Measurements from ENCODE around the gene RNF20. TPM values are rescaled to one million over a fixed set of nuclear protein-coding genes. Genes with fewer than 3 reads are reported as not detected.
"Not testable (repeated sequence)": the region's sequence is repeated elsewhere in the genome, so short reads cannot be mapped to it uniquely, and the experiment has no call there.

The RNF20 gene
- total and polyA plus RNA-seq, 10 donors = 8.3 to 46.1 (median 23.3) TPM

DNA sequence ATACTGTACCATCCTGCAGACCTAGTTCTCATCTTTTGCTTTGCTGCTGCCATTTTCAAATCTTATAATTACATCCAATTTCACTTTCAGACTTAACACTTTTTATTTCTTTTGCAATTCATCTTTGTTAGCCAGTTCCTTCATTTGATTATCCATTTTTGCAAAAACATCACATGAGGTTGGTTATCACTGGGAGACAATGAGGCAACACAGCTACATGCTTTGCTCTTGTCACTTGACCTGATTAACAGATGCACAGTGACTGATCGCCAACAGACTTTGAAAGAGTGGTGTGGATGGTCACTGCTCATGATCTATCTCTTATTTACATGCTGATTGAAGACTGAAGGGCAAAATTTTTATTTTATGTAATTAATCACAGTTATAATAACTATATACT, 17.0 kb upstream of the RNF20 start:
- no peak overlapping the region for H3K4me3 ChIP-seq
- H3K27ac ChIP-seq = no peak overlapping the region
- 65 to 92% (median 90%) methylated on average over 1 of the region's 1 CpG for WGBS, 5 donors
- H3K4me1 ChIP-seq = no peaks in the 10 kb centered on the region
- intact Hi-C loops (cut with DNase I; ENCODE audit: low total_unique reads) = no loop called here
- TF ChIP-seq POLR2A (IDR thresholded peaks at IDR 0.05) (no peak), POLR2AphosphoS5 (IDR thresholded peaks at IDR 0.05) (no peak)
- TF ChIP-seq, protein P1, sequence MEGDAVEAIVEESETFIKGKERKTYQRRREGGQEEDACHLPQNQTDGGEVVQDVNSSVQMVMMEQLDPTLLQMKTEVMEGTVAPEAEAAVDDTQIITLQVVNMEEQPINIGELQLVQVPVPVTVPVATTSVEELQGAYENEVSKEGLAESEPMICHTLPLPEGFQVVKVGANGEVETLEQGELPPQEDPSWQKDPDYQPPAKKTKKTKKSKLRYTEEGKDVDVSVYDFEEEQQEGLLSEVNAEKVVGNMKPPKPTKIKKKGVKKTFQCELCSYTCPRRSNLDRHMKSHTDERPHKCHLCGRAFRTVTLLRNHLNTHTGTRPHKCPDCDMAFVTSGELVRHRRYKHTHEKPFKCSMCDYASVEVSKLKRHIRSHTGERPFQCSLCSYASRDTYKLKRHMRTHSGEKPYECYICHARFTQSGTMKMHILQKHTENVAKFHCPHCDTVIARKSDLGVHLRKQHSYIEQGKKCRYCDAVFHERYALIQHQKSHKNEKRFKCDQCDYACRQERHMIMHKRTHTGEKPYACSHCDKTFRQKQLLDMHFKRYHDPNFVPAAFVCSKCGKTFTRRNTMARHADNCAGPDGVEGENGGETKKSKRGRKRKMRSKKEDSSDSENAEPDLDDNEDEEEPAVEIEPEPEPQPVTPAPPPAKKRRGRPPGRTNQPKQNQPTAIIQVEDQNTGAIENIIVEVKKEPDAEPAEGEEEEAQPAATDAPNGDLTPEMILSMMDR (IDR thresholded peaks at IDR 0.05 in 8 of 11, conservative IDR thresholded peaks at IDR 0.05 in 3 of 11) = no peak
- H3K9me3 ChIP-seq = peaks cover 0 to 8% (median 0%) of the 10 kb centered on the region in 8 donors
- H3K27me3 ChIP-seq (replicated peaks in 1 of 7) = no peaks in the 10 kb centered on the region
- H3K36me3 ChIP-seq = no peaks in the 10 kb centered on the region
- no peak for DNase-seq

DNA sequence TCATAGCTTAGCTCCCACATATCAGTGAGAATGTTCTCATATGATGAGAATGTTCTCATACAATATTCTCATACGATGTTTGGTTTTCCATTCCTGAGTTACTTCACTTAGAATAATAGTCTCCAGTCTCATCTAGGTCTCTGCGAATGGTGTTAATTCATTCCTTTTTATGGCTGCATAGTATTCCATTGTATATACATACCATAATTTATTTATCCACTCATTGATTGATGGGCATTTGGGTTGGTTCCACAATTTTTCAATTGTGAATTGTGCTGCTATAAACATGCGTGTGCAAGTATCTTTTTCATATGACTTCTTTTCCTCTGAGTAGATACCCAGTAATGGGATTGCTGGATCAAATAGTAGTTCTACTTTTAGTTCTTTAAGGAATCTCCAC, 15.2 kb upstream of the RNF20 start:
- DNase-seq; H3K36me3 ChIP-seq; H3K27ac ChIP-seq; H3K27me3 ChIP-seq (replicated peaks in 1 of 7); H3K4me3 ChIP-seq; H3K9me3 ChIP-seq; intact Hi-C loops (cut with DNase I; ENCODE audit: low total_unique reads); H3K4me1 ChIP-seq: not testable (repeated sequence)
- 95 to 97% (median 97%) methylated on average over 3 of the region's 3 CpGs for WGBS, 5 donors

DNA sequence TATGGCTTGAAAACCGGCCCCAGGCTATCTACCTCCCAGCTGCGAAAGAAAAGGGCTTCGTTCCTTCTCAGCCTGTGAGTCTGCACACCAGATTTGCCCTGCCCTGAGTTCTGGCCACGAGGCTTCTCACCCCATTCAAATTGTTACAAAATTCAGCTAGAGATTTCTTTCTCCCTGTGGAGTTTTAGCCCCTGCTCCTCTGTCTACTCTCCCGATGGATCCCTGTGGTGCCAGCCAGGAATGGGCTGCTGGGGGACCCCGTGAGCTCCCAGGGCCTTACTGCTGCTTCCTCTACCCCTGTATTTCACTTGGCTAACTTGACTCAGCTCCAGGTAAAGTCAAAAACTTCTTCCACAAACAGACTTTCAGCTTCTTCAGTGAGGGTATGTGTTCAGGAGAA, 9.3 kb upstream of the RNF20 start:
- no peak overlapping the region for H3K4me3 ChIP-seq
- WGBS, 5 donors = 81 to 93% (median 86%) methylated on average over 6 of the region's 6 CpGs
- no peak for TF ChIP-seq POLR2AphosphoS5 (IDR thresholded peaks at IDR 0.05)
- TF ChIP-seq POLR2A (IDR thresholded peaks at IDR 0.05) = no peak
- TF ChIP-seq, protein P1 (IDR thresholded peaks at IDR 0.05 in 8 of 11, conservative IDR thresholded peaks at IDR 0.05 in 3 of 11) = no peak
- no peak overlapping the region for H3K27ac ChIP-seq
- H3K36me3 ChIP-seq = no peaks in the 10 kb centered on the region
- DNase-seq = no peak
- intact Hi-C loops (cut with DNase I; ENCODE audit: low total_unique reads) = no loop called here
- peaks cover 0 to 21% (median 0%) of the 10 kb centered on the region in 7 donors for H3K27me3 ChIP-seq (replicated peaks in 1 of 7)
- H3K9me3 ChIP-seq = no peaks in the 10 kb centered on the region
- H3K4me1 ChIP-seq = no peaks in the 10 kb centered on the region

DNA sequence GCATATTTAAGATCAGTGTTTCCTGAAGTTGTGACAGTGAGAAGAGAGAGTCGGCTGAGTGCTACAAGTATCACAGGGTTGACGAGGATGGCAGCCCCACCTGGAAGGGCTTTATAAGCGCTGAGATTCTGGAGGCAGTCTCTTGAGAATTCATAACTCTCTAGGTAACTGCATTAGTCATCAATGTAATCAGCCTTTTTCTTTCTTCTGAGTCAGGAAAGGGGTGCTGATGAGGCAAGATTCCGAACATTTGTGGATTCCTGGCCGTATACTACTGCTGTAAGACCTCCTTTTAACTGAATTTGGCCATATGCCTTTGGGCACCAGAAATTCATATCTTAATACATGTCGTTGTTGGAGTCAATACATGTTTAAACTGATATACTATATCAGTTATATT, 6.6 kb upstream of the RNF20 start:
- H3K27me3 ChIP-seq (replicated peaks in 1 of 7) = peaks cover 0 to 23% (median 0%) of the 10 kb centered on the region in 7 donors
- no peak for DNase-seq
- intact Hi-C loops (cut with DNase I; ENCODE audit: low total_unique reads) = no loop called here
- H3K9me3 ChIP-seq = no peaks in the 10 kb centered on the region
- H3K27ac ChIP-seq = no peak overlapping the region
- no peak for TF ChIP-seq POLR2A (IDR thresholded peaks at IDR 0.05)
- no peak for TF ChIP-seq POLR2AphosphoS5 (IDR thresholded peaks at IDR 0.05)
- TF ChIP-seq, protein P1 (IDR thresholded peaks at IDR 0.05 in 8 of 11, conservative IDR thresholded peaks at IDR 0.05 in 3 of 11) = no peak
- peaks cover 0 to 6% (median 0%) of the 10 kb centered on the region in 6 donors for H3K4me1 ChIP-seq
- no peaks in the 10 kb centered on the region for H3K36me3 ChIP-seq
- WGBS, 5 donors = 67 to 81% (median 78%) methylated on average over 6 of the region's 6 CpGs
- H3K4me3 ChIP-seq = no peak overlapping the region

DNA sequence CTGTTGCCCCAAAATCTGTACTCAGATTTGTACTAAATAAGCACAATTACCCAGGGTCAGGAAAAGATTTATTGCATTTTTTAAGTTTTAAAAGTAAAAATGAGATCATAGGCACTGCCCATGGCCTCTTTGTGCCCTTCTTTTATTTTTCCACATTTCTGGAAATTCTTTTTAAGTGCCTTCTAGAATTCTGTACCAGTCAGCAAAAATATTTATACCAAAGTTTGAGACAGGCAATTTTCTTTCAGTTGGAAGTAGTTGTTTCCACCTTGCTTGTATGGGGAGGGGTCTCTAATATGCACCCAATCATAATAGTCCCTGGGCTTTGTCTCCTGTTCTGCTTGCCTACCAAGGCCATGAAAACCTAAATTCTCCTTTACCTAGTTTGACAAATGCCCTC, 5.6 kb upstream of the RNF20 start:
- no peaks in the 10 kb centered on the region for H3K9me3 ChIP-seq
- H3K27ac ChIP-seq = no peak overlapping the region
- intact Hi-C loops (cut with DNase I; ENCODE audit: low total_unique reads) = no loop called here
- no peak for DNase-seq
- no peaks in the 10 kb centered on the region for H3K36me3 ChIP-seq
- no peak for TF ChIP-seq POLR2A (IDR thresholded peaks at IDR 0.05)
- no peak for TF ChIP-seq POLR2AphosphoS5 (IDR thresholded peaks at IDR 0.05)
- TF ChIP-seq, protein P1 (IDR thresholded peaks at IDR 0.05 in 8 of 11, conservative IDR thresholded peaks at IDR 0.05 in 3 of 11) = no peak
- peaks cover 0 to 23% (median 0%) of the 10 kb centered on the region in 7 donors for H3K27me3 ChIP-seq (replicated peaks in 1 of 7)
- H3K4me1 ChIP-seq = peaks cover 0 to 12% (median 3%) of the 10 kb centered on the region in 6 donors
- no peak overlapping the region for H3K4me3 ChIP-seq
